H9 (cell line): ENCODE data around the gene ADH5. TPM values are rescaled to one million over a fixed set of nuclear protein-coding genes. Genes with fewer than 3 reads are reported as not detected.
"Not testable (repeated sequence)": the region's sequence is repeated elsewhere in the genome, so short reads cannot be mapped to it uniquely, and the experiment has no call there.

Source experiments
- DNase-seq: peaks from one replicate; pipeline ENCODE4 v3.0.0-alpha.2; 2017
- H2AFZ ChIP-seq: one replicate; pipeline ENCODE4 v1.6.1; 2013; ENCODE audit warnings: mild to moderate bottlenecking, low read length, control low read depth, moderate library complexity
- H2AK5ac ChIP-seq: 2 replicates; pipeline ENCODE4 v1.6.1; 2013; ENCODE audit warnings: low read length, control low read depth, mixed read lengths; ENCODE audit not compliant: insufficient read length
- H2BK120ac ChIP-seq: one replicate; pipeline ENCODE4 v1.6.1; 2013; ENCODE audit warnings: low read depth, mild to moderate bottlenecking, low read length, control low read depth, inconsistent platforms; ENCODE audit not compliant: poor library complexity, severe bottlenecking
- H2BK12ac ChIP-seq: 2 replicates; pipeline ENCODE4 v1.6.1; 2013; ENCODE audit warnings: low read length, control low read depth, mixed read lengths, low read depth; ENCODE audit not compliant: insufficient read length
- H2BK15ac ChIP-seq: 2 replicates; pipeline ENCODE4 v1.6.1; 2013; ENCODE audit warnings: low read depth, low read length, control low read depth
- H2BK20ac ChIP-seq: one replicate; pipeline ENCODE4 v1.6.1; 2013; ENCODE audit warnings: low read depth, mild to moderate bottlenecking, low read length, control low read depth, inconsistent platforms; ENCODE audit not compliant: poor library complexity, severe bottlenecking
- H2BK5ac ChIP-seq: 2 replicates; pipeline ENCODE4 v1.6.1; 2013; ENCODE audit warnings: low read length, control low read depth, mixed read lengths; ENCODE audit not compliant: insufficient read length
- H3K14ac ChIP-seq: 2 replicates; pipeline ENCODE4 v1.6.1; 2013; ENCODE audit warnings: low read length, control low read depth; ENCODE audit not compliant: insufficient read depth
- H3K18ac ChIP-seq: 2 replicates; pipeline ENCODE4 v1.6.1; 2013; ENCODE audit warnings: low read depth, mild to moderate bottlenecking, mixed read lengths, low read length, control low read depth; ENCODE audit not compliant: insufficient read length
- H3K23ac ChIP-seq: 2 replicates; pipeline ENCODE4 v1.6.1; 2013; ENCODE audit warnings: low read length, control low read depth, mixed read lengths, low read depth; ENCODE audit not compliant: insufficient read length
- H3K23me2 ChIP-seq: 2 replicates; pipeline ENCODE4 v1.6.1; 2013; ENCODE audit warnings: low read depth, mild to moderate bottlenecking, mixed read lengths, low read length, control low read depth; ENCODE audit not compliant: insufficient read length, poor library complexity, severe bottlenecking
- H3K27ac ChIP-seq: 2 replicates; pipeline ENCODE4 v1.5.1; 2013; ENCODE audit warnings: low read length, control low read depth, mixed read lengths, low read depth; ENCODE audit not compliant: insufficient read length
- H3K27me3 ChIP-seq: 2 replicates; pipeline ENCODE4 v1.6.1; 2013; ENCODE audit warnings: low read length, control low read depth, inconsistent platforms; ENCODE audit not compliant: insufficient read depth
- H3K4ac ChIP-seq: 2 replicates; pipeline ENCODE4 v1.6.1; 2013; ENCODE audit warnings: low read depth, mild to moderate bottlenecking, control low read depth, inconsistent platforms, low read length, moderate library complexity
- H3K4me1 ChIP-seq: 2 replicates; pipeline ENCODE4 v1.6.1; 2013; ENCODE audit warnings: low read length, control low read depth, inconsistent platforms; ENCODE audit not compliant: insufficient read depth
- H3K4me2 ChIP-seq: 2 replicates; pipeline ENCODE4 v1.6.1; 2013; ENCODE audit warnings: low read length, control low read depth, mixed read lengths; ENCODE audit not compliant: insufficient read length, insufficient read depth
- H3K56ac ChIP-seq: 2 replicates; pipeline ENCODE4 v1.6.1; 2013; ENCODE audit warnings: low read depth, mild to moderate bottlenecking, mixed read lengths, low read length, control low read depth; ENCODE audit not compliant: insufficient read length
- H3K79me1 ChIP-seq: 2 replicates; pipeline ENCODE4 v1.6.1; 2013; ENCODE audit warnings: low read depth, mild to moderate bottlenecking, moderate library complexity, low read length, control low read depth, inconsistent platforms; ENCODE audit not compliant: insufficient read depth, poor library complexity, severe bottlenecking
- H3K79me2 ChIP-seq: 2 replicates; pipeline ENCODE4 v1.6.1; 2013; ENCODE audit warnings: low read length, control low read depth, inconsistent platforms; ENCODE audit not compliant: insufficient read depth
- H3K9ac ChIP-seq: 2 replicates; pipeline ENCODE4 v1.6.1; 2013; ENCODE audit warnings: low read length, control low read depth, mixed read lengths; ENCODE audit not compliant: insufficient read length; ENCODE audit errors: extremely low read depth
- H3K9me3 ChIP-seq: one replicate; pipeline ENCODE4 v1.6.1; 2013; ENCODE audit warnings: low read depth, low read length, inconsistent platforms; ENCODE audit not compliant: control insufficient read depth
- H3T11ph ChIP-seq: one replicate; pipeline ENCODE4 v1.6.1; 2013; ENCODE audit warnings: mild to moderate bottlenecking, low read length, control low read depth, inconsistent platforms
- H4K20me1 ChIP-seq: one replicate; pipeline ENCODE4 v1.6.1; 2013; ENCODE audit not compliant: control insufficient read depth, insufficient read length, insufficient read depth
- H4K5ac ChIP-seq: 2 replicates; pipeline ENCODE4 v1.6.1; 2013; ENCODE audit warnings: low read depth, mild to moderate bottlenecking, mixed read lengths, low read length, control low read depth; ENCODE audit not compliant: insufficient read length
- H4K8ac ChIP-seq: replicated peaks from 2 replicates; pipeline ENCODE4 v1.6.1; 2013; ENCODE audit warnings: low read length, control low read depth, mixed read lengths, low read depth; ENCODE audit not compliant: insufficient read length
- H4K91ac ChIP-seq: 2 replicates; pipeline ENCODE4 v1.6.1; 2013; ENCODE audit warnings: low read depth, mild to moderate bottlenecking, moderate library complexity, mixed read lengths, low read length, control low read depth; ENCODE audit not compliant: insufficient read length
- H3K27ac Mint-ChIP-seq, 3 experiments: 2 replicates in 2 of 3; 3 replicates in 1 of 3; pipeline ENCODE4 v1.8.0; 2020 to 2021; ENCODE audit warnings: mixed read lengths in 3 of 3, mild to moderate bottlenecking in 1 of 3, moderate library complexity in 1 of 3
- H3K27me3 Mint-ChIP-seq: 2 replicates; pipeline ENCODE4 v1.8.0; 2021; ENCODE audit warnings: low read depth, mild to moderate bottlenecking, moderate library complexity, mixed read lengths
- H3K36me3 Mint-ChIP-seq, 3 experiments: 2 replicates in 2 of 3; 3 replicates in 1 of 3; pipeline ENCODE4 v1.8.0; 2020 to 2021; ENCODE audit warnings: low read depth in 3 of 3, mixed read lengths in 3 of 3; ENCODE audit not compliant: insufficient read depth in 1 of 3
- H3K4me1 Mint-ChIP-seq, 2 experiments: 2 replicates each; pipeline ENCODE4 v1.8.0; 2020; ENCODE audit warnings: mixed read lengths in 2 of 2
- H3K4me3 Mint-ChIP-seq, 2 experiments: 2 replicates in 1 of 2; 3 replicates in 1 of 2; pipeline ENCODE4 v1.8.0; 2020 to 2021; ENCODE audit warnings: mild to moderate bottlenecking in 2 of 2, mixed read lengths in 2 of 2, moderate library complexity in 1 of 2
- H3K9me3 Mint-ChIP-seq, 2 experiments: 2 replicates in 1 of 2; 3 replicates in 1 of 2; pipeline ENCODE4 v1.8.0; 2020; ENCODE audit warnings: mild to moderate bottlenecking in 2 of 2, mixed read lengths in 2 of 2, moderate library complexity in 1 of 2
- CTCF ChIP-seq: fragments of 200-600 bp; sonication (generic); conservative IDR thresholded peaks from 3 replicates; pipeline ENCODE4 v1.8.0; 2021; ENCODE audit warnings: antibody characterized with exemption, mild to moderate bottlenecking
- WGBS: extraction: QIAGEN DNeasy Blood & Tissue Kit; methylation state at CpG from one replicate; pipeline ENCODE4 v1.1.7; 2013; ENCODE audit warnings: missing lambda C conversion rate, low lambda C conversion rate, mixed read lengths; ENCODE audit not compliant: insufficient read length; ENCODE audit errors: extremely low coverage; 5-methylcytosine and 5-hydroxymethylcytosine counted together
- total RNA-seq: library from RNA; stranded (reverse); gene quantifications from 2 replicates; pipeline ENCODE4 v1.2.1, GENCODE V29; 2021

Gene ADH5
- total RNA-seq, 1 experiment from 2014 or later: 284 TPM

GRCh38 chr4:99099311-99099710 lies 10.7 kb upstream of the ADH5 start:
- TF ChIP-seq CTCF: no peak
- H3K9me3 ChIP-seq: no peaks in the 10 kb centered on the region
- Mint-ChIP-seq H3K27me3 (no peaks in the 10 kb centered on the region), H3K27ac (no peak overlapping the region), H3K9me3 (peaks cover 12 to 21% of the 10 kb centered on the region in 2 experiments), H3K36me3 (peaks cover 11 to 28% (median 20%) of the 10 kb centered on the region in 3 experiments), H3K4me1 (no peaks in the 10 kb centered on the region), H3K4me3 (no peak overlapping the region)
- no peak for DNase-seq
- H3K9ac ChIP-seq: no peak overlapping the region
- H4K20me1 ChIP-seq: no peaks in the 10 kb centered on the region
- H3K79me2 ChIP-seq: no peaks in the 10 kb centered on the region
- H2AK5ac ChIP-seq: no peak overlapping the region
- no peak overlapping the region for H3K23ac ChIP-seq
- no peak overlapping the region for H3K56ac ChIP-seq
- no peak overlapping the region for H4K8ac ChIP-seq
- no peak overlapping the region for H2BK20ac ChIP-seq
- no peak overlapping the region for H2BK15ac ChIP-seq
- no peak overlapping the region for H2BK5ac ChIP-seq
- no peak overlapping the region for H4K91ac ChIP-seq
- no peak overlapping the region for H3K14ac ChIP-seq
- H4K5ac ChIP-seq: no peak overlapping the region
- no peak overlapping the region for H3K27ac ChIP-seq
- H3K4me1 ChIP-seq: no peaks in the 10 kb centered on the region
- H3K27me3 ChIP-seq: no peaks in the 10 kb centered on the region
- no peak overlapping the region for H3K18ac ChIP-seq
- WGBS: no CpG with 5 or more reads among the region's 12 CpGs
- H2BK120ac ChIP-seq: no peak overlapping the region
- H3K23me2 ChIP-seq: no peaks in the 10 kb centered on the region
- H3K79me1 ChIP-seq: peaks cover 1% of the 10 kb centered on the region
- no peak overlapping the region for H3K4me2 ChIP-seq
- H3K4ac ChIP-seq: no peak overlapping the region
- H2AFZ ChIP-seq: no peak overlapping the region
- no peak overlapping the region for H2BK12ac ChIP-seq
- no peak overlapping the region for H3T11ph ChIP-seq

GRCh38 chr4:99091841-99092240 lies 3.3 kb upstream of the ADH5 start:
- peaks cover 25 to 26% of the 10 kb centered on the region in 2 experiments for H3K4me1 Mint-ChIP-seq
- H3K9me3 Mint-ChIP-seq, H3K4me2 ChIP-seq, H3K9ac ChIP-seq, H4K91ac ChIP-seq, H3K27me3 Mint-ChIP-seq, H4K5ac ChIP-seq, H2BK120ac ChIP-seq, H3K27ac ChIP-seq, H2BK20ac ChIP-seq, H3K79me1 ChIP-seq, H3K23me2 ChIP-seq, H2BK5ac ChIP-seq, H2BK15ac ChIP-seq, H3K18ac ChIP-seq, H2AK5ac ChIP-seq, H3K27ac Mint-ChIP-seq, H3K4ac ChIP-seq, H3K4me1 ChIP-seq, H3K23ac ChIP-seq, H3K56ac ChIP-seq, H3K27me3 ChIP-seq, H2BK12ac ChIP-seq, H4K20me1 ChIP-seq, DNase-seq, H3K4me3 Mint-ChIP-seq, H3K79me2 ChIP-seq, H2AFZ ChIP-seq, H3K14ac ChIP-seq, H3T11ph ChIP-seq, H4K8ac ChIP-seq, H3K9me3 ChIP-seq: not testable (repeated sequence)
- no CpG with 5 or more reads among the region's 2 CpGs for WGBS
- H3K36me3 Mint-ChIP-seq: peaks cover 0 to 11% (median 3%) of the 10 kb centered on the region in 3 experiments; a peak in 4 of 7 replicates
